HepG2 (cell line): ENCODE data around the gene WAS. TPM values are rescaled to one million over a fixed set of nuclear protein-coding genes. Genes with fewer than 3 reads are reported as not detected.
A peak's percentile ranks its signal among the peaks of the same experiment; 100 is the strongest.

Source experiments
- ATAC-seq: fragments of 200-7000 bp; cut with Tn5 transposase; 3 replicates; pipeline ENCODE4 v1.9.1; 2020; ENCODE audit warnings: mild to moderate bottlenecking, moderate library complexity
- BruUV-seq: library from RNA; stranded (reverse); fragments of 400-500 nt; replicated peaks from 2 replicates; lab custom pipeline; 2021; lab: Mats Ljungman, UMichigan
- CTCF ChIA-PET: fragments of 300-600 bp; formaldehyde crosslinking; extraction: SDS; loops from one replicate; lab custom pipeline; 2021; ENCODE audit warnings: low total read pairs, inconsistent platforms, low intra/inter-chr PET ratio; lab: Yijun Ruan, JAX
- POLR2A ChIA-PET: fragments of 350-600 bp; sonication (Branson Sonifier 250); formaldehyde crosslinking; loops from one replicate; lab custom pipeline; 2020; ENCODE audit warnings: antibody characterized with exemption, inconsistent platforms; lab: Yijun Ruan, JAX
- DNase-seq: peaks from one replicate; pipeline ENCODE4 v3.0.0-alpha.2; 2015; ENCODE audit warnings: low spot score
- FAIRE-seq: peaks from 3 replicates; lab custom pipeline; 2011; peaks lifted over from hg19 to GRCh38; lab: Jason Lieb, UNC
- H2AFZ ChIP-seq: one replicate; pipeline ENCODE4 v1.6.1; 2011; ENCODE audit warnings: low read length, inconsistent platforms
- H3K27ac ChIP-seq: fragments of 300-600 bp; 3 replicates; pipeline ENCODE4 v1.8.0; 2011; ENCODE audit warnings: mixed run types, mild to moderate bottlenecking, mixed read lengths, low read length, inconsistent platforms; ENCODE audit not compliant: insufficient read depth; ENCODE audit errors: extremely low read length
- H3K27me3 ChIP-seq, 2 experiments: fragments of 200-600 bp in 1 of 2; 2 replicates in 1 of 2; 3 replicates in 1 of 2; pipeline versions ENCODE4 v1.6.0 to v1.8.0; 2011; ENCODE audit warnings: low read length in 2 of 2, mild to moderate bottlenecking in 2 of 2, moderate library complexity in 2 of 2, inconsistent platforms in 1 of 2; ENCODE audit not compliant: insufficient read depth in 2 of 2, control insufficient read depth in 1 of 2
- H3K36me3 ChIP-seq, 2 experiments: fragments of 200-600 bp in 1 of 2; replicated peaks in 1 of 2; 2 replicates in 1 of 2; 3 replicates in 1 of 2; pipeline versions ENCODE4 v1.5.1 to v1.8.0; 2011; ENCODE audit warnings: low read length in 2 of 2, inconsistent platforms in 1 of 2; ENCODE audit not compliant: insufficient read depth in 2 of 2, control insufficient read depth in 1 of 2
- H3K4me1 ChIP-seq: 2 replicates; pipeline ENCODE4 v1.5.1; 2012; ENCODE audit warnings: low read length, inconsistent platforms; ENCODE audit not compliant: insufficient read depth
- H3K4me2 ChIP-seq: 2 replicates; pipeline ENCODE4 v1.6.0; 2011; ENCODE audit warnings: low read depth, low read length, inconsistent platforms
- H3K4me3 ChIP-seq, 3 experiments: fragments of 200-600 bp in 1 of 3; sonication (generic), shearing (Covaris generic) in 1 of 3; replicated peaks in 1 of 3; 2 replicates each; pipeline ENCODE4 v1.5.1; 2011 to 2016; ENCODE audit warnings: low read length in 3 of 3, inconsistent platforms in 2 of 3, low read depth in 2 of 3, mild to moderate bottlenecking in 2 of 3, control low read depth in 1 of 3, mixed read lengths in 1 of 3; ENCODE audit not compliant: insufficient read depth in 1 of 3
- H3K79me2 ChIP-seq: one replicate; pipeline ENCODE4 v1.6.1; 2011; ENCODE audit warnings: low read length, inconsistent platforms; ENCODE audit not compliant: insufficient read depth
- H3K9ac ChIP-seq: 2 replicates; pipeline ENCODE4 v1.6.0; 2011; ENCODE audit warnings: mild to moderate bottlenecking, low read depth, low read length, inconsistent platforms; ENCODE audit not compliant: insufficient read depth
- H3K9me3 ChIP-seq: 2 replicates; pipeline ENCODE4 v1.5.1; 2012; ENCODE audit warnings: mild to moderate bottlenecking, low read length
- H4K20me1 ChIP-seq: 2 replicates; pipeline ENCODE4 v1.6.0; 2011; ENCODE audit warnings: inconsistent platforms, mild to moderate bottlenecking, low read length, moderate library complexity; ENCODE audit not compliant: insufficient read depth
- AGO2 ChIP-seq: fragments of 200-400 bp; formaldehyde crosslinking; optimal IDR thresholded peaks from 2 replicates; pipeline ENCODE3; 2017; ENCODE audit warnings: mild to moderate bottlenecking, low read depth, low read length, moderate library complexity
- ATF4 ChIP-seq, 2 experiments: fragments of 450-650 bp in 1 of 2; sonication (generic) in 1 of 2; formaldehyde crosslinking; IDR thresholded peaks; 2 replicates each; pipeline versions ENCODE4 v1.5.0 to v1.8.0; 2020 to 2022; ENCODE audit warnings: mild to moderate bottlenecking in 1 of 2, missing genetic modification reagents in 1 of 2
- CBX2 ChIP-seq, 2 experiments: fragments of 200-600 bp in 1 of 2; sonication (generic); formaldehyde crosslinking in 1 of 2; IDR thresholded peaks; 2 replicates each; pipeline versions ENCODE4 v1.7.0 to v1.8.1; 2018 to 2022; ENCODE audit warnings: low read depth in 2 of 2, low read length in 1 of 2, mild to moderate bottlenecking in 1 of 2, missing genetic modification reagents in 1 of 2
- CENPT ChIP-seq: sonication (generic); formaldehyde crosslinking; IDR thresholded peaks from 2 replicates; pipeline ENCODE4 v1.8.0; 2022; ENCODE audit warnings: low read depth, mild to moderate bottlenecking, moderate library complexity, missing genetic modification reagents
- DMTF1 ChIP-seq: sonication (generic); formaldehyde crosslinking; IDR thresholded peaks from 2 replicates; pipeline ENCODE4 v1.4.0; 2020; ENCODE audit warnings: mild to moderate bottlenecking, missing genetic modification reagents
- HNRNPL ChIP-seq: fragments of 200-400 bp; formaldehyde crosslinking; IDR thresholded peaks from 2 replicates; pipeline ENCODE4 v1.6.1; 2017; ENCODE audit warnings: mild to moderate bottlenecking, low read depth, low read length
- MAFK ChIP-seq, 2 experiments: IDR thresholded peaks in 1 of 2; conservative IDR thresholded peaks in 1 of 2; 2 replicates each; pipeline ENCODE4 v1.6.1; 2011; ENCODE audit warnings: improper control_type of control experiment in 2 of 2, low read length in 2 of 2
- NRL ChIP-seq: sonication (generic); formaldehyde crosslinking; IDR thresholded peaks from 2 replicates; pipeline ENCODE4 v1.5.0; 2020; ENCODE audit warnings: missing genetic modification reagents, mild to moderate bottlenecking, moderate library complexity, borderline replicate concordance
- PATZ1 ChIP-seq: sonication (generic); formaldehyde crosslinking; IDR thresholded peaks from 2 replicates; pipeline ENCODE4 v1.4.0; 2020; ENCODE audit warnings: missing genetic modification reagents
- POLR2A ChIP-seq, 2 experiments: IDR thresholded peaks; 2 replicates each; pipeline ENCODE4 v1.6.1; 2011; ENCODE audit warnings: low read depth in 2 of 2, low read length in 2 of 2, mild to moderate bottlenecking in 1 of 2, moderate library complexity in 1 of 2; ENCODE audit not compliant: insufficient read depth in 1 of 2
- RBFOX2 ChIP-seq: fragments of 200-400 bp; formaldehyde crosslinking; IDR thresholded peaks from 2 replicates; pipeline ENCODE4 v1.6.1; 2017; ENCODE audit warnings: low read depth, mild to moderate bottlenecking, low read length
- SP140L ChIP-seq: sonication (generic); formaldehyde crosslinking; IDR thresholded peaks from 2 replicates; pipeline ENCODE4 v1.4.0; 2020; ENCODE audit warnings: missing genetic modification reagents, borderline replicate concordance
- TOPORS ChIP-seq: sonication (generic); formaldehyde crosslinking; IDR thresholded peaks from 2 replicates; pipeline ENCODE4 v1.8.0; 2023; ENCODE audit warnings: mild to moderate bottlenecking, missing genetic modification reagents
- ZBTB7A ChIP-seq: sonication (generic); formaldehyde crosslinking; IDR thresholded peaks from 2 replicates; pipeline ENCODE4 v1.8.0; 2022; ENCODE audit warnings: mild to moderate bottlenecking, missing genetic modification reagents
- ZFX ChIP-seq: sonication (generic); formaldehyde crosslinking; IDR thresholded peaks from 2 replicates; pipeline ENCODE4 v1.4.0; 2020; ENCODE audit warnings: mild to moderate bottlenecking, low read depth, missing genetic modification reagents, moderate library complexity
- ZNF543 ChIP-seq: sonication (generic); formaldehyde crosslinking; IDR thresholded peaks from 2 replicates; pipeline ENCODE4 v1.4.0; 2020; ENCODE audit warnings: mild to moderate bottlenecking, missing genetic modification reagents
- ZNF558 ChIP-seq: sonication (generic); formaldehyde crosslinking; IDR thresholded peaks from 2 replicates; pipeline ENCODE4 v1.9.0; 2022; ENCODE audit warnings: mild to moderate bottlenecking, missing genetic modification reagents, borderline replicate concordance
- ZNF614 ChIP-seq: IDR thresholded peaks from 2 replicates; pipeline ENCODE4 v1.6.1; 2018; ENCODE audit warnings: missing biosample characterization, missing genetic modification reagents, inconsistent platforms, borderline replicate concordance
- WGBS: methylation state at CpG from one replicate; pipeline ENCODE4 v1.1.6; 2017; ENCODE audit warnings: low lambda C conversion rate; 5-methylcytosine and 5-hydroxymethylcytosine counted together
- in situ Hi-C: cut with HindIII; loops from 2 replicates; pipeline ENCODE4 v1.10.0; 2017; ENCODE audit warnings: low pct_unique_long_range_greater_than_20kb; ENCODE audit not compliant: extremely low pct_ligation_motif_present
- intact Hi-C: fragments of 100-400 bp; cut with micrococcal nuclease; formaldehyde crosslinking; loops from one replicate; pipeline ENCODE4 v1.10.0; 2022; ENCODE audit not compliant: unreplicated experiment
- polyA plus RNA-seq, 8 experiments: library from polyadenylated mRNA; depleted of rRNA in 3 of 8; stranded (reverse) in 7 of 8; unstranded in 1 of 8; fragments of >200 nt; fragmentation: Illumina TruSeq in 4 of 8; extraction: Trizol in 4 of 8; gene quantifications; 2 replicates each; pipeline versions ENCODE4 v1.2.1 to v1.2.3, GENCODE V29; 2011 to 2016; ENCODE audit warnings: low read depth in 4 of 8, missing spikeins in 1 of 8, mixed read lengths in 1 of 8; ENCODE audit not compliant: insufficient read depth in 1 of 8
- total RNA-seq, 5 experiments: library from RNA; depleted of rRNA; stranded (reverse); fragments of >200 nt; fragmentation: Illumina TruSeq; extraction: Trizol; gene quantifications; 2 replicates each; pipeline ENCODE4 v1.2.3, GENCODE V29; 2016; ENCODE audit warnings: low read depth in 1 of 5

WAS gene
- total and polyA plus RNA-seq, 2 of the 13 experiments (the other 11 are each of a cell fraction or from before 2014, with no cell fraction given) = 0.11 TPM; not detected in 1

- peaks cover 2% of the 10 kb centered on the region for H3K79me2 ChIP-seq
- in situ Hi-C loops = no loop called here
- no peaks in the 10 kb centered on the region for H3K27me3 ChIP-seq
- ATAC-seq (peak; percentile 43), DNase-seq (no peak)
- no peaks in the 10 kb centered on the region for H4K20me1 ChIP-seq
- peak overlapping the region; percentile 98 for H3K9ac ChIP-seq
- POLR2A ChIA-PET = interaction anchor here (0.5 to 2.4 kb wide), 24 partner anchors 9 to 1406 kb away, joined by 3 to 45 read pairs (median 6); partner anchors contain the start of genes GRIPAP1, HDAC6, PQBP1 and RBM3
- TF ChIP-seq ATF4 (CRISPR knock-in tag; IDR thresholded peaks at IDR 0.05) (no peak), SP140L (no peak), ZBTB7A (CRISPR knock-in tag) (no peak), HNRNPL (peak; percentile 68; the same call in 1 of the 2 replicates), CENPT (CRISPR knock-in tag) (no peak), ZNF614 (CRISPR knock-in tag) (0 out of 2 replicates have a peak, but pooled peaks have one; percentile 15), ZNF543 (CRISPR knock-in tag) (0 out of 2 replicates have a peak, but pooled peaks have one; percentile 13), CBX2 (IDR thresholded peaks at IDR 0.05; ENCODE audit: low read depth, low read length) (no peak), CBX2 (CRISPR knock-in tag; IDR thresholded peaks at IDR 0.05; ENCODE audit: low read depth) (no peak), RBFOX2 (peak; percentile 40; the same call in 1 of the 2 replicates), DMTF1 (CRISPR knock-in tag) (0 out of 2 replicates have a peak, but pooled peaks have one; percentile 13), ZNF558 (no peak), ZFX (CRISPR knock-in tag) (0 out of 2 replicates have a peak, but pooled peaks have one; percentile 10), NRL (CRISPR knock-in tag) (no peak), POLR2A (IDR thresholded peaks at IDR 0.05; ENCODE audit: insufficient read depth in 1 of 2, low read depth in 2 of 2, low read length in 2 of 2) (0 out of 4 replicates have a peak, but pooled peaks of 1 of the 2 experiments have one; percentile 15), TOPORS (CRISPR knock-in tag) (0 out of 2 replicates have a peak, but pooled peaks have one; percentile 7), PATZ1 (CRISPR knock-in tag) (peak; percentile 4; the same call in 1 of the 2 replicates), MAFK (conservative IDR thresholded peaks at IDR 0.05 in 1 of 2, IDR thresholded peaks at IDR 0.05 in 1 of 2; ENCODE audit: low read length in 2 of 2) (no peak), AGO2 (peak; percentile 95)
- TF ChIP-seq, all 625 proteins: peak for 10
- peak overlapping the region; percentile 70 for H3K4me2 ChIP-seq
- peaks cover 23% of the 10 kb centered on the region for H3K4me1 ChIP-seq
- no peaks in the 10 kb centered on the region for H3K36me3 ChIP-seq
- BruUV-seq = no TSS peak
- H3K9me3 ChIP-seq = no peaks in the 10 kb centered on the region
- intact Hi-C loops = loop anchor here (2.0 kb wide), 1 partner anchor 20 kb away; the partner anchor contains the start of gene SUV39H1
- H3K27ac ChIP-seq = peak overlapping the region; percentile 98
- 5% methylated on average over 4 of the region's 9 CpGs for WGBS
- H2AFZ ChIP-seq = no peak overlapping the region
- H3K4me3 ChIP-seq = peak overlapping the region; percentile 69 to 93 (median 87)
- FAIRE-seq = no peak
- CTCF ChIA-PET = no interaction called here
Observed at GRCh38 chrX:48676893-48677270, 6.7 kb upstream of the WAS start.
